Keratinocyte (primary cell): ENCODE data around the gene STPG2.

Experiments
- CTCF ChIP-seq, 3 experiments: IDR thresholded peaks in 1 of 3; conservative IDR thresholded peaks in 1 of 3; optimal IDR thresholded peaks in 1 of 3; 2 replicates in 2 of 3; 3 replicates in 1 of 3; pipeline versions ENCODE3 to v1.5.1; 2011; ENCODE audit warnings: low read length in 3 of 3, mild to moderate bottlenecking in 3 of 3, moderate library complexity in 2 of 3, control low read depth in 1 of 3, inconsistent platforms in 1 of 3; ENCODE audit not compliant: insufficient read depth in 2 of 3; ENCODE audit errors: extremely low read depth in 1 of 3
- EZH2 ChIP-seq: IDR thresholded peaks from one replicate; pipeline ENCODE4 v1.6.1; 2012; ENCODE audit warnings: inconsistent platforms, mild to moderate bottlenecking, low read length, moderate library complexity

DNA sequence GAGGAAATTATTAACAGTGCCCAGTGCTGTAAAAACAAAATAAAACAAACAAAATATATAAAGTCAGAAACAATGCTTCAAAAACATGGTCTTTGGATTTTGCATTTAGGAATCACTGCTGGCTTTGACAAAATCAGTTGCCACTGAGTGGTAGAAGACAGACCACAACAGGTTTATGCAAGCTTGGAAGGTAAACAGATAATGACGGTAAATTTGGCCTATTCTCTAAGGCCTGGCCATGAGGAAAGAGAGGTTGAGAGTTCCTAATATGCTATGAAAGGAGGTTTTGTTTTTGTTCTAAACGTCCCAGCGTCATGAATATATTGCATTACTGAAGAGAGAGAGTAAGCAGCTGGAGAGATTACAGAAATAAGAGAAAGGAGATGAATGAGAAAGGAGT is 629.4 kb downstream of the STPG2 start:
- TF ChIP-seq CTCF (optimal IDR thresholded peaks at IDR 0.05 in 1 of 3, IDR thresholded peaks at IDR 0.05 in 1 of 3, conservative IDR thresholded peaks at IDR 0.05 in 1 of 3; ENCODE audit: extremely low read depth in 1 of 3, insufficient read depth in 2 of 3, low read length in 3 of 3) (no peak), EZH2 (no peak)
